HEK293 (cell line): ENCODE results near the gene SPTSSB.

Experiments used
- CTCF ChIP-seq: fragments of 450-650 bp; formaldehyde crosslinking; IDR thresholded peaks from 2 replicates; pipeline ENCODE4 v1.5.1; 2016; ENCODE audit warnings: missing biosample characterization, missing genetic modification characterization
- ZBTB49 ChIP-seq: fragments of 450-650 bp; formaldehyde crosslinking; IDR thresholded peaks from 2 replicates; pipeline ENCODE4 v1.5.1; 2016; ENCODE audit warnings: missing biosample characterization, missing genetic modification characterization, low read depth
- ZFP69B ChIP-seq: fragments of 450-650 bp; formaldehyde crosslinking; IDR thresholded peaks from 2 replicates; pipeline ENCODE4 v1.5.1; 2016; ENCODE audit warnings: missing biosample characterization, missing genetic modification characterization
- ZNF266 ChIP-seq: fragments of 450-650 bp; formaldehyde crosslinking; IDR thresholded peaks from 2 replicates; pipeline ENCODE4 v1.5.1; 2016; ENCODE audit warnings: missing biosample characterization, missing genetic modification characterization, low read depth
- ZNF639 ChIP-seq: fragments of 450-650 bp; formaldehyde crosslinking; IDR thresholded peaks from 2 replicates; pipeline ENCODE4 v1.5.1; 2016; ENCODE audit warnings: missing biosample characterization, missing genetic modification characterization

DNA sequence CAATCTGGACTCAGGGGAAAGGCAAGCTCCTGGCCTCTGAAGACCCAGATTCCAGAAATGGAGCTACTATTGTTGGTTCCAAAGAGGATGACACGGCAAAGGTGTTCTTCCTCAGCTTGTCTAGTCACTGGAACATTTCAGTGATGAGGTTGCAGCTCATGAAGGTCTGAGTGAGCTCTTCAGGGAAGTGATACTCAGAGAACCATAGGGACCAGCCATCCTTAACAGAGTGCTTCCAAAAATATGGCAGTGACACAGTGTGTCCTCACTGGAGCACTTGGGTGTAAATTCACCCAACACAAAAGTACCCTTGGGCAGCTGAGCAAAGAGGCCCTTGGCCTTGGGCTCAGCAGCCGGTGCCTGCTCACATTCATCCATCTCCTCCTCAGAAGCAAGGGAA lies 46.3 kb downstream of the SPTSSB start:
- TF ChIP-seq CTCF (tag by site-specific recombination) (no peak), ZFP69B (no peak), ZBTB49 (tag by site-specific recombination) (no peak), ZNF639 (tag by site-specific recombination) (no peak), ZNF266 (tag by site-specific recombination) (no peak)
